Psoas muscle (tissue), 8 donors: ENCODE data around the gene IGSF21. TPM values are rescaled to one million over a fixed set of nuclear protein-coding genes. Genes with fewer than 3 reads are reported as not detected.
A peak's percentile ranks its signal among the peaks of the same experiment; 100 is the strongest.

Experiments used
- ATAC-seq, 4 donors: fragments of 200-7000 bp; cut with Tn5 transposase; one replicate each; pipeline ENCODE4 v1.9.1; 2020; ENCODE audit warnings: moderate library complexity in 3 of 4, mild to moderate bottlenecking in 2 of 4
- DNase-seq, 2 donors: peaks; one replicate each; pipeline ENCODE4 v3.0.0-alpha.2; 2020
- H3K27ac ChIP-seq: fragments of 200-600 bp; one replicate; pipeline ENCODE4 v1.8.0; 2022
- H3K27me3 ChIP-seq, 3 donors: fragments of 200-600 bp in 1 of 3; one replicate each; pipeline versions ENCODE4 v1.6.1 to v1.8.0; 2013 to 2022; ENCODE audit warnings: low read length in 2 of 3, mild to moderate bottlenecking in 2 of 3, moderate library complexity in 1 of 3; ENCODE audit not compliant: insufficient read depth in 3 of 3
- H3K36me3 ChIP-seq, 2 donors: fragments of 200-600 bp in 1 of 2; one replicate each; pipeline versions ENCODE4 v1.6.1 to v1.8.0; 2013 to 2022; ENCODE audit warnings: low read depth in 1 of 2, mild to moderate bottlenecking in 1 of 2, moderate library complexity in 1 of 2; ENCODE audit not compliant: insufficient read depth in 1 of 2
- H3K4me1 ChIP-seq: fragments of 200-600 bp; one replicate; pipeline ENCODE4 v1.8.0; 2022
- H3K4me3 ChIP-seq: fragments of 200-600 bp; one replicate; pipeline ENCODE4 v1.8.0; 2022; ENCODE audit warnings: mild to moderate bottlenecking
- H3K9me3 ChIP-seq: fragments of 200-600 bp; one replicate; pipeline ENCODE4 v1.8.0; 2022
- WGBS, 3 donors: extraction: QIAGEN DNeasy Blood & Tissue Kit; methylation state at CpG; one replicate each; pipeline versions ENCODE4 v1.1.6 to v1.1.7; 2013; 5-methylcytosine and 5-hydroxymethylcytosine counted together
- intact Hi-C, 2 donors: fragments of 100-400 bp; cut with DNase I; formaldehyde crosslinking; loops; one replicate each; pipeline versions ENCODE4 v1.11.0 to v1.14.2; 2022
- polyA plus RNA-seq, 3 donors: library from polyadenylated mRNA; stranded (reverse); fragments of 200-250 nt; gene quantifications; one replicate each; pipeline ENCODE4 v1.2.3, GENCODE V29; 2013
- total RNA-seq, 4 donors: library from RNA; stranded (reverse); fragmentation: NEBNext Ultra II Directional in 2 of 4; extraction: Animal tissue kit (Norgen Biotek cat#: 25700) in 2 of 4; gene quantifications; one replicate each; pipeline versions ENCODE4 v1.2.1 to v1.2.4, GENCODE V29; 2021 to 2023
- TF ChIP-seq, protein P1 (sequence below): fragments of 200-600 bp; IDR thresholded peaks from one replicate; pipeline ENCODE4 v1.8.0; 2022; ENCODE audit warnings: antibody characterized with exemption
- donor health status: healthy with polysubstance abuse.
- donor health status: DM: no; HTN: no; CAD: no; lungs with moderate emphysema.
- donor health status: Bipolar disorder and iron deficiency.
- donor health status: healthy.
- donor health status: DM: yes; HTN: yes; CAD: no.
- donor health status: DM: no; HTN: no; CAD: no.
- donor health status: DM: no; HTN: no; CAD: no.
- donor health status: DM: yes; HTN: yes; CAD: no.

The IGSF21 gene
- total and polyA plus RNA-seq, 7 donors, result 0.10 to 0.88 (median 0.42) TPM

- Histone ChIP-seq H3K4me1 (no peaks in the 10 kb centered on the region), H3K36me3 (no peaks in the 10 kb centered on the region), H3K27me3 (peaks cover 0 to 4% (median 4%) of the 10 kb centered on the region in 3 donors), H3K4me3 (no peak overlapping the region), H3K27ac (no peak overlapping the region), H3K9me3 (peaks cover 1% of the 10 kb centered on the region)
- intact Hi-C loops, result no loop called here
- WGBS, 3 donors, result 32% methylated on average over 18 of the region's 18 CpGs
- ATAC-seq (no peak), DNase-seq (peak in 1 of 2 donors; percentile 23)
- TF ChIP-seq, protein P1, sequence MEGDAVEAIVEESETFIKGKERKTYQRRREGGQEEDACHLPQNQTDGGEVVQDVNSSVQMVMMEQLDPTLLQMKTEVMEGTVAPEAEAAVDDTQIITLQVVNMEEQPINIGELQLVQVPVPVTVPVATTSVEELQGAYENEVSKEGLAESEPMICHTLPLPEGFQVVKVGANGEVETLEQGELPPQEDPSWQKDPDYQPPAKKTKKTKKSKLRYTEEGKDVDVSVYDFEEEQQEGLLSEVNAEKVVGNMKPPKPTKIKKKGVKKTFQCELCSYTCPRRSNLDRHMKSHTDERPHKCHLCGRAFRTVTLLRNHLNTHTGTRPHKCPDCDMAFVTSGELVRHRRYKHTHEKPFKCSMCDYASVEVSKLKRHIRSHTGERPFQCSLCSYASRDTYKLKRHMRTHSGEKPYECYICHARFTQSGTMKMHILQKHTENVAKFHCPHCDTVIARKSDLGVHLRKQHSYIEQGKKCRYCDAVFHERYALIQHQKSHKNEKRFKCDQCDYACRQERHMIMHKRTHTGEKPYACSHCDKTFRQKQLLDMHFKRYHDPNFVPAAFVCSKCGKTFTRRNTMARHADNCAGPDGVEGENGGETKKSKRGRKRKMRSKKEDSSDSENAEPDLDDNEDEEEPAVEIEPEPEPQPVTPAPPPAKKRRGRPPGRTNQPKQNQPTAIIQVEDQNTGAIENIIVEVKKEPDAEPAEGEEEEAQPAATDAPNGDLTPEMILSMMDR, result no peak
These were observed 149.0 kb downstream of the IGSF21 start for GRCh38 chr1:18256282-18257235.

GRCh38 chr1:18257778-18258177 lies 150.2 kb downstream of the IGSF21 start:
- Histone ChIP-seq H3K27ac (no peak overlapping the region), H3K4me1 (no peaks in the 10 kb centered on the region), H3K4me3 (no peak overlapping the region), H3K36me3 (no peaks in the 10 kb centered on the region), H3K27me3 (peaks cover 0 to 4% (median 2%) of the 10 kb centered on the region in 3 donors), H3K9me3 (no peaks in the 10 kb centered on the region)
- DNase-seq (no peak), ATAC-seq (no peak)
- TF ChIP-seq, protein P1, result no peak
- 56 to 59% (median 56%) methylated on average over 3 of the region's 3 CpGs for WGBS, 3 donors
- intact Hi-C loops, result no loop called here

GRCh38 chr1:18261891-18262290 lies 154.3 kb downstream of the IGSF21 start:
- Histone ChIP-seq H3K27me3 (peaks cover 0 to 6% (median 2%) of the 10 kb centered on the region in 3 donors), H3K4me3 (no peak overlapping the region), H3K27ac (no peak overlapping the region), H3K36me3 (no peaks in the 10 kb centered on the region), H3K4me1 (no peaks in the 10 kb centered on the region), H3K9me3 (no peaks in the 10 kb centered on the region)
- no peak for ATAC-seq
- TF ChIP-seq, protein P1, result no peak
- intact Hi-C loops, result no loop called here
- WGBS, 3 donors, result 58 to 64% (median 58%) methylated on average over 4 of the region's 4 CpGs
- DNase-seq, result no peak

- H3K27me3 ChIP-seq, result peaks cover 0 to 6% (median 2%) of the 10 kb centered on the region in 3 donors
- intact Hi-C loops, result no loop called here
- ATAC-seq (no peak), DNase-seq (no peak)
- TF ChIP-seq, protein P1, result no peak
- no peak overlapping the region for H3K27ac ChIP-seq
- H3K4me3 ChIP-seq, result no peak overlapping the region
- no peaks in the 10 kb centered on the region for H3K9me3 ChIP-seq
- 14 to 22% (median 19%) methylated on average over 6 of the region's 6 CpGs for WGBS, 3 donors
- no peaks in the 10 kb centered on the region for H3K36me3 ChIP-seq
- H3K4me1 ChIP-seq, result no peaks in the 10 kb centered on the region
These were observed 155.1 kb downstream of the IGSF21 start for GRCh38 chr1:18262726-18263125.
